ENCODE results near the gene ZNF865. TPM values are rescaled to one million over a fixed set of nuclear protein-coding genes. Genes with fewer than 3 reads are reported as not detected.

The ZNF865 gene
- total and polyA plus RNA-seq, 2 donors (not counting 3 experiments of a cell fraction or from before 2014, with no cell fraction given) = 4.0 to 10.1 TPM

DNA sequence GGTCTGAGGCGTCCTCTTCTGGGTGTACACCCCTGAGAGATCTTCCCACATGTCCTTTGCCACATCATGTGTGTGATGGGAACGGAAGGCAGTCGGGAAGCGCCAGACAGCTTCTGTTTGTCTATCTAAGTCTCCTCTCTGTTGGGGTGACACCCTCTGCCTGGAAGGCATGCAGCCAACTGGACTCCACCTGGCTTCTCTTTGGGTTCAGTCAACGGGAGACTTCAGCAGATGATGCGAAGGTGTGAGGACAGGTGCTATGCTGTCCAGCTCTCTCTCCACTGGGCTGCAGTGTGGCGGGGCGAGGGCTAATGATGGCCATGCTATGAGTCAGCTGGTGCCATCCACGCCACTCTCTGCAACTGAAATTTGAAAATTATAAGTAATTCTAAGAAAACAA, 45.8 kb upstream of the ZNF865 start:
- Histone ChIP-seq H3K36me3 (ENCODE audit: control insufficient read depth in 2 of 2, extremely low read depth in 1 of 2, insufficient read depth in 2 of 2, low read length in 2 of 2) (no peaks in the 10 kb centered on the region), H3K4me3 (replicated peaks in 1 of 3; ENCODE audit: insufficient read depth in 1 of 3, low read depth in 1 of 3, low read length in 3 of 3) (no peak overlapping the region), H3K9me1 (replicated peaks; ENCODE audit: control insufficient read depth, extremely low read depth, insufficient read depth, low read length) (no peaks in the 10 kb centered on the region), H3K4me2 (ENCODE audit: insufficient read depth, low read length) (no peak overlapping the region), H3K27me3 (ENCODE audit: control insufficient read depth in 2 of 2, insufficient read depth in 2 of 2, low read length in 2 of 2) (peaks cover 0 to 3% of the 10 kb centered on the region in 2 experiments), H4K20me1 (replicated peaks; ENCODE audit: control insufficient read depth, extremely low read depth, insufficient read depth, low read length) (no peaks in the 10 kb centered on the region), H3K9me3 (replicated peaks; ENCODE audit: control insufficient read depth, insufficient read depth, low read length) (no peaks in the 10 kb centered on the region), H2AFZ (ENCODE audit: low read depth, low read length) (no peak overlapping the region), H3K9ac (replicated peaks; ENCODE audit: extremely low read depth, insufficient read depth, low read length) (no peak overlapping the region), H3K79me2 (ENCODE audit: control insufficient read depth, insufficient read depth, low read length) (no peaks in the 10 kb centered on the region), H3K4me1 (ENCODE audit: control insufficient read depth, extremely low read depth, insufficient read depth, low read length) (no peaks in the 10 kb centered on the region), H3K27ac (ENCODE audit: insufficient read depth, low read depth, low read length) (no peak overlapping the region)
- TF ChIP-seq POLR2AphosphoS5 (IDR thresholded peaks at IDR 0.05; ENCODE audit: insufficient read depth, low read depth, low read length) = no peak
- no peak for TF ChIP-seq EZH2 (IDR thresholded peaks at IDR 0.05; ENCODE audit: borderline replicate concordance, low read depth, low read length, severe bottlenecking)
- TF ChIP-seq, protein P1, sequence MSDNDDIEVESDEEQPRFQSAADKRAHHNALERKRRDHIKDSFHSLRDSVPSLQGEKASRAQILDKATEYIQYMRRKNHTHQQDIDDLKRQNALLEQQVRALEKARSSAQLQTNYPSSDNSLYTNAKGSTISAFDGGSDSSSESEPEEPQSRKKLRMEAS (IDR thresholded peaks at IDR 0.05; ENCODE audit: insufficient read depth, insufficient read length) = no peak
- TF ChIP-seq FOS (IDR thresholded peaks at IDR 0.05; ENCODE audit: borderline replicate concordance, insufficient read depth, low read length) = no peak
- BruUV-seq (replicated peaks) = no TSS peak
- FAIRE-seq (no peak), DNase-seq (ENCODE audit: low read depth, low spot score) (no peak)
- ChIA-PET CTCF (interaction anchor here (0.8 kb wide), 1 partner anchor 56 kb away, joined by 3 read pairs; no protein-coding TSS in a partner anchor), POLR2A (no interaction called here)
- dilution Hi-C loops (cut with MboI; ENCODE audit: extremely low pct_ligation_motif_present, low sequenced_read_pairs) (no loop called here), intact Hi-C loops (cut with micrococcal nuclease) (no loop called here)

DNA sequence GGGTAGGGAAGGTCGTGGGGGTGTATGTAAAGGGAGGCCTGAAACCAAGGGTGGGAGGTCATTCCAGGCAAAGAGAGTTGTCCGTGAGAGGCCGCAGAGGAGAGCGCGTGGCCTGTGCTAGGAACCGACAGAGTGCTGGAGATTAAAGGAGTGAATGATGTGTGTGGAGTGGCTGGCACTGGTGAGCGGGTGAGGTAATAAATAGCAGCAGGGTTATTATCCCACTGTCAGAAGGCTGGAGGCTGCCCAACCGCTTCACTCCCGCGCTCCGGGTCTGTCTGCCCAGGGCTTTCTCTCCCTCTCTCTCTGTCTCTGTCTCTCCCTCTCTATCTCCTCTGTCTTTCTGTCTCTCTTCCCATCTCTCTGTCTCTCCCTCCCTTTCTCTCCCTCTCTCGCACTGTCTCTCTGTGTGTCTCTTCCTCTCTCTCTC, 42.2 kb upstream of the ZNF865 start:
- dilution Hi-C loops (cut with MboI; ENCODE audit: extremely low pct_ligation_motif_present, low sequenced_read_pairs) (no loop called here), intact Hi-C loops (cut with micrococcal nuclease) (no loop called here)
- POLR2A ChIA-PET = no interaction called here
- no peak overlapping the region for H3K4me2 ChIP-seq (ENCODE audit: insufficient read depth, low read length)
- no peaks in the 10 kb centered on the region for H3K4me1 ChIP-seq (ENCODE audit: control insufficient read depth, extremely low read depth, insufficient read depth, low read length)
- no peak for DNase-seq (ENCODE audit: low read depth, low spot score)
- H3K27me3 ChIP-seq (ENCODE audit: control insufficient read depth in 2 of 2, insufficient read depth in 2 of 2, low read length in 2 of 2) = peaks cover 0 to 5% of the 10 kb centered on the region in 2 experiments
- no peak for FAIRE-seq
- H3K9me3 ChIP-seq (replicated peaks; ENCODE audit: control insufficient read depth, insufficient read depth, low read length) = no peaks in the 10 kb centered on the region
- no TSS peak for BruUV-seq (replicated peaks)
- H3K27ac ChIP-seq (ENCODE audit: insufficient read depth, low read depth, low read length) = no peak overlapping the region
- no peaks in the 10 kb centered on the region for H3K9me1 ChIP-seq (replicated peaks; ENCODE audit: control insufficient read depth, extremely low read depth, insufficient read depth, low read length)
- no peaks in the 10 kb centered on the region for H3K79me2 ChIP-seq (ENCODE audit: control insufficient read depth, insufficient read depth, low read length)
- H3K9ac ChIP-seq (replicated peaks; ENCODE audit: extremely low read depth, insufficient read depth, low read length) = no peak overlapping the region
- H3K36me3 ChIP-seq (ENCODE audit: control insufficient read depth in 2 of 2, extremely low read depth in 1 of 2, insufficient read depth in 2 of 2, low read length in 2 of 2) = no peaks in the 10 kb centered on the region
- TF ChIP-seq POLR2A (IDR thresholded peaks at IDR 0.05; ENCODE audit: low read depth, low read length) (no peak), JUN (IDR thresholded peaks at IDR 0.05; ENCODE audit: borderline replicate concordance, insufficient read depth, insufficient read length, low read depth) (no peak), GATA2 (IDR thresholded peaks at IDR 0.05; ENCODE audit: insufficient read depth, insufficient read length, low read depth, low read length) (no peak), MYC (IDR thresholded peaks at IDR 0.05; ENCODE audit: low read depth, low read length) (no peak), POLR2AphosphoS5 (IDR thresholded peaks at IDR 0.05; ENCODE audit: insufficient read depth, low read depth, low read length) (no peak), FOS (IDR thresholded peaks at IDR 0.05; ENCODE audit: borderline replicate concordance, insufficient read depth, low read length) (no peak), EZH2 (IDR thresholded peaks at IDR 0.05; ENCODE audit: borderline replicate concordance, low read depth, low read length, severe bottlenecking) (no peak)
- TF ChIP-seq, protein P1 (IDR thresholded peaks at IDR 0.05; ENCODE audit: insufficient read depth, insufficient read length) = no peak
- TF ChIP-seq, protein P2, sequence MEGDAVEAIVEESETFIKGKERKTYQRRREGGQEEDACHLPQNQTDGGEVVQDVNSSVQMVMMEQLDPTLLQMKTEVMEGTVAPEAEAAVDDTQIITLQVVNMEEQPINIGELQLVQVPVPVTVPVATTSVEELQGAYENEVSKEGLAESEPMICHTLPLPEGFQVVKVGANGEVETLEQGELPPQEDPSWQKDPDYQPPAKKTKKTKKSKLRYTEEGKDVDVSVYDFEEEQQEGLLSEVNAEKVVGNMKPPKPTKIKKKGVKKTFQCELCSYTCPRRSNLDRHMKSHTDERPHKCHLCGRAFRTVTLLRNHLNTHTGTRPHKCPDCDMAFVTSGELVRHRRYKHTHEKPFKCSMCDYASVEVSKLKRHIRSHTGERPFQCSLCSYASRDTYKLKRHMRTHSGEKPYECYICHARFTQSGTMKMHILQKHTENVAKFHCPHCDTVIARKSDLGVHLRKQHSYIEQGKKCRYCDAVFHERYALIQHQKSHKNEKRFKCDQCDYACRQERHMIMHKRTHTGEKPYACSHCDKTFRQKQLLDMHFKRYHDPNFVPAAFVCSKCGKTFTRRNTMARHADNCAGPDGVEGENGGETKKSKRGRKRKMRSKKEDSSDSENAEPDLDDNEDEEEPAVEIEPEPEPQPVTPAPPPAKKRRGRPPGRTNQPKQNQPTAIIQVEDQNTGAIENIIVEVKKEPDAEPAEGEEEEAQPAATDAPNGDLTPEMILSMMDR (IDR thresholded peaks at IDR 0.05; ENCODE audit: extremely low read depth in 1 of 2, insufficient read depth in 1 of 2, low read depth in 1 of 2, low read length in 2 of 2) = no peak
- H3K4me3 ChIP-seq (replicated peaks in 1 of 3; ENCODE audit: insufficient read depth in 1 of 3, low read depth in 1 of 3, low read length in 3 of 3) = no peak overlapping the region
- no peak overlapping the region for H2AFZ ChIP-seq (ENCODE audit: low read depth, low read length)
- no peaks in the 10 kb centered on the region for H4K20me1 ChIP-seq (replicated peaks; ENCODE audit: control insufficient read depth, extremely low read depth, insufficient read depth, low read length)
- CTCF ChIA-PET = no interaction called here
